GM10266 (cell line): Measurements from ENCODE around the gene OR2Y1.
"Not testable (repeated sequence)": the region's sequence is repeated elsewhere in the genome, so short reads cannot be mapped to it uniquely, and the experiment has no call there.

Experiments used
- DNase-seq: peaks from one replicate; pipeline ENCODE4 v3.0.0; 2012; ENCODE audit errors: extremely low spot score
- CTCF ChIP-seq: IDR thresholded peaks from 2 replicates; pipeline ENCODE4 v1.5.1; 2012; ENCODE audit warnings: mild to moderate bottlenecking, low read depth; ENCODE audit not compliant: control insufficient read depth, insufficient read depth; ENCODE audit errors: missing control alignments

OR2Y1 gene

GRCh38 chr5:180775624-180776023 lies 35.8 kb upstream of the OR2Y1 start:
- TF ChIP-seq CTCF: no peak
- no peak for DNase-seq

GRCh38 chr5:180771839-180772238 lies 32.0 kb upstream of the OR2Y1 start:
- no peak for DNase-seq
- TF ChIP-seq CTCF: no peak

GRCh38 chr5:180769821-180770220 lies 30.0 kb upstream of the OR2Y1 start:
- no peak for DNase-seq
- no peak for TF ChIP-seq CTCF

GRCh38 chr5:180755601-180756000 lies 15.7 kb upstream of the OR2Y1 start:
- no peak for DNase-seq
- no peak for TF ChIP-seq CTCF

GRCh38 chr5:180744253-180744652 lies 4.4 kb upstream of the OR2Y1 start:
- TF ChIP-seq CTCF: no peak

GRCh38 chr5:180742727-180743126 lies 2.9 kb upstream of the OR2Y1 start:
- TF ChIP-seq CTCF: no peak
- DNase-seq: no peak

More at GRCh38 chr5:180744253-180744652, 4.4 kb upstream of the OR2Y1 start:
- no peak for DNase-seq

GRCh38 chr5:180740953-180741352 lies 1.1 kb upstream of the OR2Y1 start:
- DNase-seq: not testable (repeated sequence)

GRCh38 chr5:180739271-180739670 lies 587 bp downstream of the OR2Y1 start:
- no peak for DNase-seq
- TF ChIP-seq CTCF: no peak
